ENCODE results near the gene PPARD.

- TF ChIP-seq TAF1 (IDR thresholded peaks at IDR 0.05; ENCODE audit: low read depth, low read length) (no peak), SPI1 (IDR thresholded peaks at IDR 0.05; ENCODE audit: low read depth, low read length) (no peak), POLR2A (IDR thresholded peaks at IDR 0.05; ENCODE audit: low read depth, low read length) (no peak), PAX5 (IDR thresholded peaks at IDR 0.05; ENCODE audit: insufficient read depth, low read length, severe bottlenecking) (no peak)
These were observed 75.8 kb downstream of the PPARD start for GRCh38 chr6:35417979-35418661.
